Amniotic epithelial cell (primary cell): ENCODE measurements around the gene MLLT1.

Source experiments
- DNase-seq: peaks from one replicate; pipeline ENCODE4 v3.0.0-alpha.2; 2010; ENCODE audit warnings: low read depth

MLLT1 gene

GRCh38 chr19:6210721-6211600 is 68.8 kb downstream of the MLLT1 start:
- DNase-seq = no peak

GRCh38 chr19:6210091-6210490 is 69.7 kb downstream of the MLLT1 start:
- no peak for DNase-seq

- DNase-seq = no peak
Observed at GRCh38 chr19:6209680-6210079, 70.1 kb downstream of the MLLT1 start.

- no peak for DNase-seq
Observed at GRCh38 chr19:6209233-6209632, 70.5 kb downstream of the MLLT1 start.

GRCh38 chr19:6204866-6205723 is 74.7 kb downstream of the MLLT1 start:
- DNase-seq = no peak

GRCh38 chr19:6204212-6204611 is 75.6 kb downstream of the MLLT1 start:
- peak; percentile 42 for DNase-seq

- peak; percentile 94 for DNase-seq
Observed at GRCh38 chr19:6199240-6199994, 80.4 kb downstream of the MLLT1 start.

GRCh38 chr19:6198896-6199239 is 80.9 kb downstream of the MLLT1 start:
- no peak for DNase-seq

- DNase-seq = no peak
Observed at GRCh38 chr19:6196361-6196760, 83.4 kb downstream of the MLLT1 start.

GRCh38 chr19:6188811-6189210 is 91.0 kb downstream of the MLLT1 start:
- no peak for DNase-seq

- no peak for DNase-seq
Observed at GRCh38 chr19:6187374-6187773, 92.4 kb downstream of the MLLT1 start.

GRCh38 chr19:6185835-6186834 is 93.6 kb downstream of the MLLT1 start:
- no peak for DNase-seq

GRCh38 chr19:6185093-6185834 is 94.5 kb downstream of the MLLT1 start:
- DNase-seq = no peak

GRCh38 chr19:6181119-6181518 is 98.7 kb downstream of the MLLT1 start:
- DNase-seq = no peak

GRCh38 chr19:6173190-6173589 is 106.6 kb downstream of the MLLT1 start:
- DNase-seq = no peak

GRCh38 chr19:6172074-6172863 is 107.5 kb downstream of the MLLT1 start:
- DNase-seq = peak; percentile 27

- DNase-seq = no peak
Observed at GRCh38 chr19:6167115-6167514, 112.7 kb downstream of the MLLT1 start.

GRCh38 chr19:6164906-6165531 is 114.8 kb downstream of the MLLT1 start:
- peak; percentile 12 for DNase-seq

- DNase-seq = no peak
Observed at GRCh38 chr19:6161271-6161850, 118.4 kb downstream of the MLLT1 start.
